Colonic mucosa (tissue), 4 donors: ENCODE measurements around the gene GPR55. TPM values are rescaled to one million over a fixed set of nuclear protein-coding genes. Genes with fewer than 3 reads are reported as not detected.
"Not testable (repeated sequence)": the region's sequence is repeated elsewhere in the genome, so short reads cannot be mapped to it uniquely, and the experiment has no call there.

Source experiments
- DNase-seq: peaks from one replicate; pipeline ENCODE4 v3.0.0-alpha.2; 2020
- H3K27ac ChIP-seq: fragments of 200-600 bp; one replicate; pipeline ENCODE4 v1.8.0; 2021
- H3K27me3 ChIP-seq: fragments of 200-600 bp; one replicate; pipeline ENCODE4 v1.8.0; 2021
- H3K36me3 ChIP-seq: fragments of 200-600 bp; one replicate; pipeline ENCODE4 v1.8.0; 2021
- H3K4me1 ChIP-seq: fragments of 200-600 bp; one replicate; pipeline ENCODE4 v1.8.0; 2021; ENCODE audit warnings: mild to moderate bottlenecking
- H3K4me3 ChIP-seq: fragments of 200-600 bp; one replicate; pipeline ENCODE4 v1.8.0; 2021
- H3K9ac ChIP-seq, 2 donors: one replicate each; pipeline ENCODE4 v1.7.0; 2013; ENCODE audit warnings: control low read depth in 2 of 2, low read depth in 2 of 2, low read length in 2 of 2
- H3K9me3 ChIP-seq: fragments of 200-600 bp; one replicate; pipeline ENCODE4 v1.8.0; 2021
- intact Hi-C: fragments of 100-400 bp; cut with DNase I; formaldehyde crosslinking; loops from one replicate; pipeline ENCODE4 v1.14.1; 2022
- total RNA-seq, 2 donors: library from RNA; stranded (reverse); fragmentation: NEBNext Ultra II Directional in 1 of 2; extraction: Animal tissue kit (Norgen Biotek cat#: 25700) in 1 of 2; gene quantifications; one replicate each; pipeline ENCODE4 v1.2.1, GENCODE V29; 2021
- TF ChIP-seq, protein P1 (sequence below): fragments of 200-600 bp; IDR thresholded peaks from one replicate; pipeline ENCODE4 v1.8.0; 2022; ENCODE audit warnings: antibody characterized with exemption, mild to moderate bottlenecking
- donor health status: healthy.
- donor health status: DM: no; HTN: no; CAD: no.
- donor health status: DM: no; HTN: no; CAD: no.

GPR55 gene
- total RNA-seq, 2 donors from 2014 or later: 0.35 to 1.0 TPM

DNA sequence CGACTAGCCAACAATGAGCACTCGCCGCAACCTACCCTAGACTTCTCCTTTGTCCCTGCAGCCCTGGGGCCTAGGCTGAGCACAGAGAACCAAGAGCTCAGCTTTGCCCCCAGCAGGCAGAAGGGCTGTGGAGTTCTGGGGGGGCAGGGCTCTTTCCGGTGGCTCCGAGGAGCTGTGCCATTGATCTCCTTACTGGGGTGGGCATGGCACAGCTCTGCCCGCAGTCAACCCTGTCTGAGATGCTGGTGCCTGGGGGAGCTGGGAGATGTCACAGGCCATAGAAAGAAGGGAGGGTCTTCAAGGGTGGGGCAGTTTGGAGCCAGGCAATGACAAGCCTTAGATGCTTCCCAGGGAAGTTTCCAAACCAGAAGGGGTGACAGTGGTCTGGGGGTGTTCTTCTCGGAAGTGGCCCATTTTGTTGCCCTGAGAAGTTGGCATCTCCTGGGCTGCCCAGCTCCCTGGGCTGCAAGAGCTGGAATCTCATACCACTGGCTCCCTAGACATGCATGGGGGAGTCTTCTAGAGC, 14.1 kb upstream of the GPR55 start:
- Histone ChIP-seq H3K4me1 (no peaks in the 10 kb centered on the region), H3K9me3 (no peaks in the 10 kb centered on the region), H3K4me3 (no peak overlapping the region), H3K27me3 (no peaks in the 10 kb centered on the region), H3K36me3 (no peaks in the 10 kb centered on the region), H3K27ac (no peak overlapping the region), H3K9ac (no peak overlapping the region)
- intact Hi-C loops: no loop called here
- TF ChIP-seq, protein P1, sequence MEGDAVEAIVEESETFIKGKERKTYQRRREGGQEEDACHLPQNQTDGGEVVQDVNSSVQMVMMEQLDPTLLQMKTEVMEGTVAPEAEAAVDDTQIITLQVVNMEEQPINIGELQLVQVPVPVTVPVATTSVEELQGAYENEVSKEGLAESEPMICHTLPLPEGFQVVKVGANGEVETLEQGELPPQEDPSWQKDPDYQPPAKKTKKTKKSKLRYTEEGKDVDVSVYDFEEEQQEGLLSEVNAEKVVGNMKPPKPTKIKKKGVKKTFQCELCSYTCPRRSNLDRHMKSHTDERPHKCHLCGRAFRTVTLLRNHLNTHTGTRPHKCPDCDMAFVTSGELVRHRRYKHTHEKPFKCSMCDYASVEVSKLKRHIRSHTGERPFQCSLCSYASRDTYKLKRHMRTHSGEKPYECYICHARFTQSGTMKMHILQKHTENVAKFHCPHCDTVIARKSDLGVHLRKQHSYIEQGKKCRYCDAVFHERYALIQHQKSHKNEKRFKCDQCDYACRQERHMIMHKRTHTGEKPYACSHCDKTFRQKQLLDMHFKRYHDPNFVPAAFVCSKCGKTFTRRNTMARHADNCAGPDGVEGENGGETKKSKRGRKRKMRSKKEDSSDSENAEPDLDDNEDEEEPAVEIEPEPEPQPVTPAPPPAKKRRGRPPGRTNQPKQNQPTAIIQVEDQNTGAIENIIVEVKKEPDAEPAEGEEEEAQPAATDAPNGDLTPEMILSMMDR: no peak
- no peak for DNase-seq

DNA sequence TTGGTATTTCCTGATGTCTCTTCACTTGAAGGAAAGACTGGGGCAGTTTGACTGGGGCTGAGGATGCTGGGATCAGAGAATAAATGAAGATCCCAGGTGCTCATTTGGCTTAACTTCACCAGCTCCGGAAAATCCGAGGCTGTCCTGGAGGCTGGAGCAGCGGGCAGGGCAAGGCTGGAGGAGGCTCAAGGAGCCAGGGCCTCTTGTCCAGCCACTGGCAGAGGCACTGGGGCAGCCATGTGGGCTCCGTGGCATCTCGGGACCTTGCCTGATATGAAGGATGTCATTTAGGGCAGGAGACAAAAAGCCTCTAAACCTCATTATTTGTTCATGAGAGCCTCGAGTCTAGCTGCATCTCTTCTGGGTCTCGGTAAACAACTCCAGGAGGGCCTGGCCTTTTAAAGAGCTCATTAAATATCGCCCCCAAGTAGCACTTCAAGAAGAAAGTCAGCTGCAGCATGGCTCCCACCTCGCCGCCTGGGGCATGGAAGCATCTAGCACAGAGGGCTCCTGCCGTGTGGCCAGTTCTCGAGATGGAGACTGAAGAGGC, 13.5 kb upstream of the GPR55 start:
- no peak overlapping the region for H3K4me3 ChIP-seq
- intact Hi-C loops: no loop called here
- DNase-seq: no peak
- no peak overlapping the region for H3K27ac ChIP-seq
- TF ChIP-seq, protein P1: no peak
- no peaks in the 10 kb centered on the region for H3K36me3 ChIP-seq
- no peaks in the 10 kb centered on the region for H3K4me1 ChIP-seq
- H3K9me3 ChIP-seq: no peaks in the 10 kb centered on the region
- no peaks in the 10 kb centered on the region for H3K27me3 ChIP-seq
- no peak overlapping the region for H3K9ac ChIP-seq

DNA sequence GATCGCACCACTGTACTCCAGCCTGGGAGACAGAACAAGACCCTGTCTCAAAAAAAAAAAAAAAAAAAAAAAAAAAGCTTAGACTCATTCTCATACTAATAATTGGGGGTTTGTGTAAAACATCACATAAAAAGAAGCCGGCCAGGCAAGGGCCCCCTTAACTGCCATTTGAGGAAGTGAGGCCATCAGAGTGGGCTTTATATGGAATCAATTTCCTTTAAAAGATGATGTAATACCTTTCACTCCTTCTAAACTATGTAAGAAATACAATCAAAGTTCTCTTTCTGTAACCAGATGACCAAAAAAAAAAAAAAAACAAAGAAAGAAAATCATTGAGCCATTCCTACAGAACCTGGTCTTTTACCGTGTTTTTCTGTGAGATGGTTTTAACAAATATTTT, 13.1 kb upstream of the GPR55 start:
- H3K4me1 ChIP-seq: no peaks in the 10 kb centered on the region
- no peaks in the 10 kb centered on the region for H3K36me3 ChIP-seq
- TF ChIP-seq, protein P1: no peak
- no peak overlapping the region for H3K27ac ChIP-seq
- intact Hi-C loops: no loop called here
- no peaks in the 10 kb centered on the region for H3K9me3 ChIP-seq
- DNase-seq: no peak
- no peak overlapping the region for H3K9ac ChIP-seq
- no peak overlapping the region for H3K4me3 ChIP-seq
- no peaks in the 10 kb centered on the region for H3K27me3 ChIP-seq

DNA sequence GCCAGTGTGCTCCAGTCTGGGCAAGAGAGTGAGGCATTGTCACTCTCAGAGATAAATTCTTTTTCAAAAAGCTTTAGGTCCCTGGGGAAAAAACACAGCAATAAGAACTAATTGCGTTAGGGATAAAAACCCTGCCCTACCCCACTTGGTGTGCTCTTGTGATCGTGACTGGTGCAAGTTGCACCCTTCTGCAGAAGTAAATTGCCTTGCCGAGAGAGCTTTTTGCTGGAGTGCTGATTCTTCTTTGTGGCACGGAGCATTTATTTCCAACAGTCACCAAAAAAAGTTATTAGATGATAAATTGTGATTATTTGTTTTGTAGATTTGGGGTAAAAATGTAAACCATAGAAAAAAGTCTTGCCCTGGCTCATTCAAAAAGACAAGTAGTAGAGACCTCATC, 12.3 kb upstream of the GPR55 start:
- no peaks in the 10 kb centered on the region for H3K36me3 ChIP-seq
- H3K27me3 ChIP-seq: no peaks in the 10 kb centered on the region
- intact Hi-C loops: no loop called here
- no peak overlapping the region for H3K4me3 ChIP-seq
- H3K4me1 ChIP-seq: no peaks in the 10 kb centered on the region
- TF ChIP-seq, protein P1: no peak
- H3K27ac ChIP-seq: no peak overlapping the region
- H3K9ac ChIP-seq: no peak overlapping the region
- DNase-seq: no peak
- H3K9me3 ChIP-seq: no peaks in the 10 kb centered on the region

DNA sequence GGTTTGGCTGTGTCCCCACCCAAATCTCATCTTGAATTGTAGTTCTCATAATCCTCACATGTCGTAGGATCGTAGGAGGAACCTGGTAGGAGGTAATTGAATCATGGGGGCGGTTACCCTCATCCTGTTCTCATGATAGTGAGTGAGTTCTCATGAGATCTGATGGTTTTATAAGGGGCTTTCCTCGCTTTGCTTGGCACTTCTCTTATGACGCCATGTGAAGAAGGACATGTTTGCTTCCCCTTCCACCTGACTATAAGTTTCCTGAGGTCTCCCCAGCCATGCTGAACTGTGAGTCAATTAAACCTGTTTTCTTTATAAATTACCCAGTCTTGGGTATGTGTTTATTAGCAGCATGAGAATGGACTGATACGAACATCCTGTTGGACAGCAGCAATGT, 11.2 kb upstream of the GPR55 start:
- H3K36me3 ChIP-seq, DNase-seq, H3K27me3 ChIP-seq, H3K27ac ChIP-seq, H3K9me3 ChIP-seq, H3K4me3 ChIP-seq, H3K9ac ChIP-seq, intact Hi-C loops, H3K4me1 ChIP-seq: not testable (repeated sequence)

DNA sequence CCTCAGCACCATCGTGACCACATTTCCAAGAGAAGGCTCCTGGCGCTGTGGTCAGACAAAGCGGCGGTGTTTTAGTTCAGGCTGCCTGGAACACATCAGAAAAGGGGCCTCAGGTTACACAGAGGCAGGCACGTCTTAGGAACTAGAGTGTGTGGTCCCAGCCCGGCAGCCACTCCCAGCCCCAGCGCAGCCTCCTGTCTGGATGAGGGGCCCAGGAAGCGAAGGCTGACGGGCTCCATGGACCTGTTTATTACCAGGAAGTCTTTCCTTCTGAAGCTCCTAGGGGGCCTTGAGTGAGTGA, 10.0 kb upstream of the GPR55 start:
- no peak overlapping the region for H3K27ac ChIP-seq
- intact Hi-C loops: no loop called here

More for the DNA sequence above, 10.0 kb upstream of the GPR55 start:
- TF ChIP-seq, protein P1: no peak
- Histone ChIP-seq H3K9me3 (no peaks in the 10 kb centered on the region), H3K27me3 (no peaks in the 10 kb centered on the region), H3K36me3 (no peaks in the 10 kb centered on the region), H3K4me1 (no peaks in the 10 kb centered on the region), H3K9ac (no peak overlapping the region), H3K4me3 (no peak overlapping the region)
- no peak for DNase-seq
